Omental fat pad (tissue), 4 donors: ENCODE data around the gene GPR82. TPM values are rescaled to one million over a fixed set of nuclear protein-coding genes. Genes with fewer than 3 reads are reported as not detected.
A peak's percentile ranks its signal among the peaks of the same experiment; 100 is the strongest.
"Not testable (repeated sequence)": the region's sequence is repeated elsewhere in the genome, so short reads cannot be mapped to it uniquely, and the experiment has no call there.

ENCODE experiments used
- ATAC-seq: fragments of 150-250 bp; one replicate; pipeline ENCODE4 v1.9.1; 2016; ENCODE audit warnings: mild to moderate bottlenecking, moderate library complexity; ENCODE audit not compliant: low FRiP score
- DNase-seq: peaks from one replicate; pipeline ENCODE4 v3.0.0-alpha.2; 2019; ENCODE audit warnings: low spot score
- total RNA-seq, 4 donors: library from RNA; depleted of rRNA; stranded (reverse); fragments of >200 nt; gene quantifications; one replicate each; pipeline ENCODE4 v1.1.0, GENCODE V29; 2016
- TF ChIP-seq, protein P1 (sequence below), 3 donors: fragments of 450-650 bp; IDR thresholded peaks; one replicate each; pipeline ENCODE4 v1.5.1; 2016 to 2017; ENCODE audit warnings: antibody characterized with exemption in 3 of 3, mild to moderate bottlenecking in 3 of 3, moderate library complexity in 2 of 3

The GPR82 gene
- total RNA-seq, 4 donors from 2014 or later, result 0.09 to 3.5 (median 0.28) TPM

DNA sequence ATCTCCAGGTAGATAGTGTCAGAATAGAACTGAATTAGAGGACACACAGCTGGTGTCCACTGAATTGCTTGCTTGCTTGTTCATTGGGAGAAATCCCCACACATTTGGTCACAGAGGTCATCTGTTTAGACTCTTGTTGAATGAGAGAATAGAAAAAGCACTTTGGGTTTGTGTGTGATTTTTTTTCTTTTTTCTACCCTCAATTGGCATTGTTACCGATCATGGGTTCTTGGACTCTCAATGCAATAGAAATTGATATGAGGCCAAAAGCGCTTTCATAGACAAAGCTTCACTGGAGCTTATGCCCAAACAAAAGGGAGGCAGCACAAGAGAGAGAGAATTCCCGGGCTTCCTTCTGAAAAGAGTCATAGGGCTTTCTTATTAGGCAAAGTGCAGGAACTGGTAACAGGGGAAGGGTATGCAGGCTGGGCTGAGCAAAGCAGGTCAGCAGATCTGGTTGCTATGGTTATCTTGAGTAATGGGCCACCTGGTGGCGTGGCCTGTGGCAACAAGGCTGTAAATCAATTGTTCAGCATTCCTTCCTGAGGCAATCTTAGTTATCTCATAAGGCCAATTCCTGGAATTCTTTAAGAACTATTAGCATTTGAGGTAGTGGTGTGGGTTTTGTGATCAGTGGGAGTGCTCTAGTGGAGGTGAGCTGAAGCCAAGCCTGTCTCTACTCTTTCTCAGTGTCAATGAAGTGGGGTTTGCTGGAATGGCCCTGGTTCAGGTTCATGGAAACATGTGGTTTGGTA, 5.3 kb upstream of the GPR82 start:
- TF ChIP-seq, protein P1, sequence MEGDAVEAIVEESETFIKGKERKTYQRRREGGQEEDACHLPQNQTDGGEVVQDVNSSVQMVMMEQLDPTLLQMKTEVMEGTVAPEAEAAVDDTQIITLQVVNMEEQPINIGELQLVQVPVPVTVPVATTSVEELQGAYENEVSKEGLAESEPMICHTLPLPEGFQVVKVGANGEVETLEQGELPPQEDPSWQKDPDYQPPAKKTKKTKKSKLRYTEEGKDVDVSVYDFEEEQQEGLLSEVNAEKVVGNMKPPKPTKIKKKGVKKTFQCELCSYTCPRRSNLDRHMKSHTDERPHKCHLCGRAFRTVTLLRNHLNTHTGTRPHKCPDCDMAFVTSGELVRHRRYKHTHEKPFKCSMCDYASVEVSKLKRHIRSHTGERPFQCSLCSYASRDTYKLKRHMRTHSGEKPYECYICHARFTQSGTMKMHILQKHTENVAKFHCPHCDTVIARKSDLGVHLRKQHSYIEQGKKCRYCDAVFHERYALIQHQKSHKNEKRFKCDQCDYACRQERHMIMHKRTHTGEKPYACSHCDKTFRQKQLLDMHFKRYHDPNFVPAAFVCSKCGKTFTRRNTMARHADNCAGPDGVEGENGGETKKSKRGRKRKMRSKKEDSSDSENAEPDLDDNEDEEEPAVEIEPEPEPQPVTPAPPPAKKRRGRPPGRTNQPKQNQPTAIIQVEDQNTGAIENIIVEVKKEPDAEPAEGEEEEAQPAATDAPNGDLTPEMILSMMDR (IDR thresholded peaks at IDR 0.05), result no peak
- DNase-seq, result no peak
- no peak for ATAC-seq

DNA sequence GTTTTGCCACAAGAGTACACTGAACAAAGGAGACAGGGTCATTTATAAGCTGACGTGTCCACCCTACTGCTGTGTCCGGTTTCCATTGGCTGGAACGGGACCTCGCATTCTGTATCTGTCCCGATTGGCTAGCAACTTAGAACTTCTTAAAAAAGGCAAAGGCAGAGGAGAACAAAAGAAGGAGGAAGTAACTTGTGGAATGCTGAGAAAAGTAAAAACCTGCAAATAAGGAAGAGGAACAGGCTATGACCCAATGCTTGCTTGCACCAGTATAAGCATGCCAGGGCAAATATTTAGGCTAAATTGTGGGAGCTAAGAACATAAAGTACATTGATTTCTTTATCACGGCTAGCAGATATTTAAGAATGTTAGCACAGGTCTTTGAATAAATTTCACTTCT, 4.4 kb upstream of the GPR82 start:
- ATAC-seq, DNase-seq: not testable (repeated sequence)

DNA sequence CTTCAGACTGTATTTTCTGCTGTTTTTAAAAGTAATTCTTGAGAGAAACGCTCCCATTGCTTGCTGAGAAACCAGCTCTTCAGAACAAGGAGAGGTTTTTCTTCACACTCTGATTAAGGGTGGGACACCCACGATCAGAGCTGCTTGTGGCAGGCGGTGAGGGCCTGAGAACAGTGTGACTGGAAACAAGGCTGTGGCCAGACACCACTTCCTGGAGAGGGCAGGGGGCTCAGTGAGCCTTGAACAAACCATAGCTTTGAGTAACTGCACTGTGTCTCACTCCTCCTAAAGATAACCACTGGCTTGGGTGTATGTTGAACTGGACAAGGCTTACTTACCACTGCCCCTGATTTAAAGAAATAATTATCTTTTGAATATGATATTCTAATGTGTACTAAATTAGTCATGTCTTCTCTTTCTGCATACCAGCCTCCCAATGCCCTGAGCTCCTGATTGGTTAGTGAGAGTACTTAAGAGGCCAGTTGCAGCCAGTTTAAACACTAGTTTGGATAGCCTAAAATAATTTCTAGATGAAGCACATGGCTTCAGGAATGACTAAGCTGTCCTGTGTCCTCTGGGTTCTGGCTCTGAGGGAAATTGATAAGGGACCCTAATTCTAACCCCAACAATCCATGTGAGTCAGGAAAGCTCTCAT, 3.7 kb upstream of the GPR82 start:
- DNase-seq (no peak), ATAC-seq (no peak)
- TF ChIP-seq, protein P1 (IDR thresholded peaks at IDR 0.05), result no peak

DNA sequence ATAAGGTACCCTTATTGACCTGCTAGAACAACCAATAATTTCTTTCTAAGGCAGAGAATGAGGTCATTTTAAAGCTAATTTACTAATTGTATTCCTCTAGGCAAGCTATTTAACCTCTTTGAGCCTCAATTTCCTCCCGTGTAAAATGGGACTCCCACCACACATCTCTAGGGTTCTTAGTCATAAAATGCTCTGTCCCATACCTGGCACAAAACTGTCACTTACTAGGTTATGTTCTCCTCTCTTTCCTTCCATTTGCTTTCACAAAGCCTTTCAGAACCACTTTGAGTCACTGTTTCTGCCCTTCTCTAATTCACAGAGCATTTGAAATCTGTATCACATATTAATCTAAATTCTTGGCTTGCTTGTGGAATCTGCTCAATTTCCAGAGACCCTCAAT, 2.4 kb upstream of the GPR82 start:
- ATAC-seq, result no peak
- TF ChIP-seq, protein P1 (IDR thresholded peaks at IDR 0.05), result no peak
- DNase-seq, result no peak

DNA sequence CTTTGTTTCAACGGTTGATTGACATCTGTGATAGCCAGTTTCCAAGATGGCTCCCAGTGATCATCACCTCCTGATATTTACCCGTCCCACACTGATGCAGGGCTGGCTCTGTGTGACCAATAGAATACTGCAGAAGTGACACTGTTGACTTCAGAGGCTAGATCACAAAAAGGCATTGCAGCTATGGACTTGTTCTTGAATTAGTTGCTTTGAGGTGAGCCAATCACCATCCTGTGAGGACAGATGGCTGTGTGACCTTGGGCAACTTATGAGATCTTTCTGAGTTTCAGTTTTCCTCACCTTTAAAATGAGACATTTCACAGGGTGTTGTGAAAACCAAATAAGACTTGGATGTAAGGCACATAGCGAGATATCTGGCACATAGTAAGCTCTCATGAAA, 1.8 kb upstream of the GPR82 start:
- ATAC-seq (no peak), DNase-seq (no peak)
- TF ChIP-seq, protein P1 (IDR thresholded peaks at IDR 0.05), result no peak

DNA sequence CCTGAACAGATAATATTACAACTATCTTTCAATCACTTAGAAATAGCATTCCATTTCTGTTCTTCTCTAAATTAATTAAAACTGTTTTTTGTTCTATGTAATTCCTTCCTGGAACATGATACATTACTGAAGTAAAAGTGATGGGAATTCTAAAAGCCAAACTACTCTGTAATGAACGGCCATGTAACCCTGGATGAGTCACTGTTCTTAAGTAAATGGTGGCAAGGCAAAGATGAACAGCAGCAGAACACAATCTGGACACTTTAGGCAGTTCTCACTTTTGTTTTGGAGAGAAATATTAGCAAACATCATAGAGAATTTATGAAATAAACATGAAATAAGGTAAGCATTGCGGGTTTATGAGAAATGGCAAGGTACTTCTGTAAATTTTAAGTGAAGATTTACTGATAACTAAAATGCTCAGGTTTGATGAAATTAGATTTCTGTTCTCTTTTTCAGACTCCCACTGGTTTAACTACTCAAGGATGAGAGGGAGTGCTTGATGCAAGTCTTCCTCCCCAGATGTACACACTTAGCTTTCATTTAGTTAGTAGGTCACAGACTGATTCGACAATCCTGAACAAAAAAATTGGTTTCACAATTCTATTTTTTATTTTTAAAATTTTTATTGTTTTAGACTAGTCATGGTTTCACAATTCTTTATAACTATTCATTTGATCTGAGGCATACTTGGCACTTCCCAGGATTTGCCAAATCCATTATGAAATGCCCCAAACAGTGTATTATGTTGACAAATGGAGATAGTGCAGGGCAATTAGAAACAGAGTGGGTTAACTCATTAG, 964 bp upstream of the GPR82 start:
- ATAC-seq (peak; percentile 80), DNase-seq (no peak)
- TF ChIP-seq, protein P1 (IDR thresholded peaks at IDR 0.05), result no peak

DNA sequence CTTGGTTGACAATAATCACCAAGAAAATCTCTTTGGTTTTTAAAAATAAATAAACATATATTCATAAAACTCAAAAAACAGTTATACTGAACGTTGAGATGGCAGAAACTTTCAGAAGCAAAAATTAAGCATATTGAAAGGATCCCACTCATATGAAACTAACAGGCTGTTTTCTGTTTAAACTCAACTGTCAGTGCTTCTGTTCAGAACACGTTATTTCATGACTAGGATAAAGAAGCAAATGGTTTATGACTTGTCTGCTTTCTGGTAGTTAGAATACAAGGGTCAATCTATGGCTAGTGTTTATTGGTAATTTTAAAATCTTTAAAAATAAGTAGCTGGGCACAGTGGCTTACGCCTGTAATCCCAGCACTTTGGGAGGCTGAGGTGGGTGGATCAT, 4.1 kb downstream of the GPR82 start:
- ATAC-seq (no peak), DNase-seq (no peak)
- TF ChIP-seq, protein P1 (IDR thresholded peaks at IDR 0.05), result no peak
